ENCODE results near the gene ADAMTS10. TPM values are rescaled to one million over a fixed set of nuclear protein-coding genes. Genes with fewer than 3 reads are reported as not detected.

Gene ADAMTS10
- total RNA-seq, 1 experiment from 2014 or later = 10.2 TPM

GRCh38 chr19:8595651-8596050, 14.9 kb downstream of the ADAMTS10 start:
- no peak overlapping the region for H3K27ac ChIP-seq (ENCODE audit: low read depth, low read length)
- DNase-seq (ENCODE audit: low read depth, low spot score) (no peak), ATAC-seq (no peak)
- H3K9me3 ChIP-seq (ENCODE audit: control insufficient read depth in 1 of 2, insufficient read depth in 1 of 2, low read depth in 1 of 2, low read length in 2 of 2) = peaks cover 0 to 4% of the 10 kb centered on the region in 2 experiments; a peak in 2 of 4 replicates
- no peaks in the 10 kb centered on the region for H3K36me3 ChIP-seq (ENCODE audit: control insufficient read depth in 1 of 2, insufficient read depth in 2 of 2, low read length in 2 of 2)
- no peak overlapping the region for H3K9ac ChIP-seq (ENCODE audit: low read length)
- intact Hi-C loops (cut with micrococcal nuclease) = no loop called here
- H2AFZ ChIP-seq (ENCODE audit: low read depth, low read length, poor library complexity, severe bottlenecking) = no peak overlapping the region
- H3K4me3 ChIP-seq (replicated peaks in 1 of 2; ENCODE audit: low read depth in 1 of 2, low read length in 2 of 2) = no peak overlapping the region
- RAD21 ChIA-PET (ENCODE audit: low non-redundant PET in 1 of 2, low total read pairs in 2 of 2, uncharacterized antibody in 2 of 2, unreplicated experiment in 2 of 2) = no interaction called here
- no peak for TF ChIP-seq FOSL1 (IDR thresholded peaks at IDR 0.05; ENCODE audit: low read depth)
- TF ChIP-seq POLR2A (IDR thresholded peaks at IDR 0.05; ENCODE audit: borderline replicate concordance, extremely low read depth, insufficient read depth, insufficient read length) = no peak
- TF ChIP-seq RAD21 (IDR thresholded peaks at IDR 0.05; ENCODE audit: low read depth) = no peak
- no peak for TF ChIP-seq CBX3 (IDR thresholded peaks at IDR 0.05; ENCODE audit: low read depth)
- TF ChIP-seq ZNF274 (IDR thresholded peaks at IDR 0.05; ENCODE audit: low read depth, low read length) = no peak
- TF ChIP-seq CTCF (IDR thresholded peaks at IDR 0.05 in 2 of 3, conservative IDR thresholded peaks at IDR 0.05 in 1 of 3; ENCODE audit: borderline replicate concordance in 1 of 3, insufficient read depth in 1 of 3, low read depth in 2 of 3, low read length in 2 of 3) = no peak
- TF ChIP-seq ATF3 (IDR thresholded peaks at IDR 0.05) = no peak
- TF ChIP-seq EGR1 (IDR thresholded peaks at IDR 0.05; ENCODE audit: low read depth) = no peak
- TF ChIP-seq SIN3A (IDR thresholded peaks at IDR 0.05; ENCODE audit: low read depth) = no peak
- no peak for TF ChIP-seq TCF7L2 (IDR thresholded peaks at IDR 0.05; ENCODE audit: borderline replicate concordance, extremely low read depth, insufficient read depth, insufficient read length)
- TF ChIP-seq YY1 (IDR thresholded peaks at IDR 0.05; ENCODE audit: extremely low read depth, insufficient replicate concordance, low read depth, low read length) = no peak
- TF ChIP-seq SRF (IDR thresholded peaks at IDR 0.05; ENCODE audit: low read depth) = no peak
- TF ChIP-seq ZFX (IDR thresholded peaks at IDR 0.05) = no peak
- TF ChIP-seq EZH2phosphoT487 (IDR thresholded peaks at IDR 0.05; ENCODE audit: borderline replicate concordance) = no peak
- no peak for TF ChIP-seq ZBTB33 (IDR thresholded peaks at IDR 0.05; ENCODE audit: extremely low read depth, insufficient replicate concordance, low read length)
- no peak for TF ChIP-seq EZH2 (IDR thresholded peaks at IDR 0.05)
- no peak for TF ChIP-seq JUND (IDR thresholded peaks at IDR 0.05)
- no TSS peak for BruUV-seq (replicated peaks)
- POLR2A ChIA-PET = no interaction called here
- H3K27me3 ChIP-seq (ENCODE audit: insufficient read depth, low read length) = no peaks in the 10 kb centered on the region
- no peaks in the 10 kb centered on the region for H4K20me1 ChIP-seq (ENCODE audit: insufficient read depth)
- H3K9me2 ChIP-seq (ENCODE audit: insufficient read depth) = no peaks in the 10 kb centered on the region
- peaks cover 3 to 5% of the 10 kb centered on the region in 2 experiments; a peak in 2 of 4 replicates for H3K4me1 ChIP-seq (ENCODE audit: control insufficient read depth in 1 of 2, insufficient read depth in 2 of 2, low read length in 2 of 2)
- H3K4me2 ChIP-seq (ENCODE audit: low read length) = no peak overlapping the region
- H3K79me2 ChIP-seq (ENCODE audit: insufficient read depth, low read length) = no peaks in the 10 kb centered on the region
- CTCF ChIA-PET = interaction anchor here (1.2 to 3.7 kb wide), 3 partner anchors 9 to 17 kb away, joined by 3 to 20 read pairs (median 12); no protein-coding TSS in a partner anchor
